HCT116 (cell line): ENCODE measurements around the gene CBX4. TPM values are rescaled to one million over a fixed set of nuclear protein-coding genes. Genes with fewer than 3 reads are reported as not detected.
A peak's percentile ranks its signal among the peaks of the same experiment; 100 is the strongest.

Source experiments
- ATAC-seq: fragments of 200-7000 bp; cut with Tn5 transposase; 2 replicates; pipeline ENCODE4 v1.9.1; 2020; ENCODE audit warnings: mild to moderate bottlenecking, moderate library complexity
- BruUV-seq: library from RNA; stranded (reverse); fragments of 400-500 nt; replicated peaks from 2 replicates; lab custom pipeline; 2021; lab: Mats Ljungman, UMichigan
- CTCF ChIA-PET: fragments of 300-600 bp; sonication (Branson Sonifier 250); formaldehyde crosslinking; loops from one replicate; lab custom pipeline; 2021; ENCODE audit warnings: antibody characterized with exemption; lab: Charles Lee
- POLR2A ChIA-PET: fragments of 300-600, 350-600 bp; sonication (Branson Sonifier 250); formaldehyde crosslinking; loops from one replicate; lab custom pipeline; 2021; ENCODE audit warnings: antibody characterized with exemption; lab: Charles Lee
- RAD21 ChIA-PET, 2 experiments: fragments of 300-600 bp; sonication (Branson Sonifier 250); formaldehyde crosslinking; loops; one replicate each; lab custom pipeline; 2023; ENCODE audit warnings: low total read pairs in 2 of 2; ENCODE audit not compliant: uncharacterized antibody in 2 of 2, unreplicated experiment in 2 of 2, low non-redundant PET in 1 of 2; lab: Charles Lee
- DNase-seq: peaks from one replicate; pipeline ENCODE4 v3.0.0-alpha.2; 2010; ENCODE audit warnings: low read depth, low spot score
- H2AFZ ChIP-seq: fragments of 200-600 bp; shearing (Covaris generic), sonication (generic); 2 replicates; pipeline ENCODE4 v1.6.1; 2017; ENCODE audit warnings: low read depth, mixed run types, mixed read lengths, antibody characterized with exemption, low read length; ENCODE audit not compliant: poor library complexity, severe bottlenecking
- H3K27ac ChIP-seq: 2 replicates; pipeline ENCODE4 v1.5.1; 2012; ENCODE audit warnings: low read depth, low read length
- H3K27me3 ChIP-seq: fragments of 200-600 bp; sonication (generic); 2 replicates; pipeline ENCODE4 v1.6.1; 2016; ENCODE audit warnings: mixed run types, low read length, mixed read lengths; ENCODE audit not compliant: insufficient read depth
- H3K36me3 ChIP-seq, 2 experiments: fragments of 200-500 bp in 1 of 2; fragments of 200-600 bp in 1 of 2; sonication (Bioruptor generic) in 1 of 2; sonication (generic) in 1 of 2; 2 replicates each; pipeline versions ENCODE4 v1.5.1 to v1.6.1; 2014 to 2016; ENCODE audit warnings: low read length in 2 of 2, inconsistent platforms in 1 of 2, mixed read lengths in 1 of 2, mixed run types in 1 of 2; ENCODE audit not compliant: insufficient read depth in 2 of 2, control insufficient read depth in 1 of 2
- H3K4me1 ChIP-seq, 2 experiments: fragments of 200-600 bp in 1 of 2; sonication (generic) in 1 of 2; 2 replicates each; pipeline versions ENCODE4 v1.5.1 to v1.6.1; 2012 to 2017; ENCODE audit warnings: low read length in 2 of 2, inconsistent platforms in 1 of 2, mild to moderate bottlenecking in 1 of 2, mixed read lengths in 1 of 2, mixed run types in 1 of 2, moderate library complexity in 1 of 2; ENCODE audit not compliant: insufficient read depth in 2 of 2, control insufficient read depth in 1 of 2
- H3K4me2 ChIP-seq: fragments of 200-600 bp; sonication (generic); 2 replicates; pipeline ENCODE4 v1.6.1; 2017; ENCODE audit warnings: mixed run types, low read length, mixed read lengths
- H3K4me3 ChIP-seq, 2 experiments: fragments of 200-600 bp in 1 of 2; sonication (generic) in 1 of 2; replicated peaks in 1 of 2; 2 replicates each; pipeline ENCODE4 v1.5.1; 2011 to 2016; ENCODE audit warnings: low read length in 2 of 2, control low read depth in 1 of 2, low read depth in 1 of 2, mild to moderate bottlenecking in 1 of 2, mixed read lengths in 1 of 2, mixed run types in 1 of 2
- H3K79me2 ChIP-seq: fragments of 200-600 bp; sonication (generic); 2 replicates; pipeline ENCODE4 v1.6.1; 2017; ENCODE audit warnings: mild to moderate bottlenecking, mixed run types, low read length, moderate library complexity, mixed read lengths; ENCODE audit not compliant: insufficient read depth
- H3K9ac ChIP-seq: fragments of 200-600 bp; sonication (generic); 2 replicates; pipeline ENCODE4 v1.6.1; 2016; ENCODE audit warnings: low read length, mixed read lengths
- H3K9me2 ChIP-seq: fragments of 200-600 bp; sonication (generic), shearing (Covaris generic); 2 replicates; pipeline ENCODE4 v1.6.1; 2017; ENCODE audit warnings: mixed run types, mild to moderate bottlenecking, moderate library complexity; ENCODE audit not compliant: insufficient read depth
- H3K9me3 ChIP-seq, 2 experiments: fragments of 200-500 bp in 1 of 2; fragments of 200-600 bp in 1 of 2; sonication (Bioruptor generic) in 1 of 2; sonication (generic) in 1 of 2; 2 replicates each; pipeline ENCODE4 v1.6.1; 2014 to 2017; ENCODE audit warnings: low read length in 2 of 2, mixed read lengths in 2 of 2, inconsistent platforms in 1 of 2, low read depth in 1 of 2, mild to moderate bottlenecking in 1 of 2, mixed run types in 1 of 2, moderate library complexity in 1 of 2; ENCODE audit not compliant: control insufficient read depth in 1 of 2, insufficient read depth in 1 of 2
- H4K20me1 ChIP-seq: fragments of 200-600 bp; sonication (generic), shearing (Covaris generic); 2 replicates; pipeline ENCODE4 v1.6.1; 2017; ENCODE audit warnings: mixed run types, mild to moderate bottlenecking, moderate library complexity; ENCODE audit not compliant: insufficient read depth
- SIN3A ChIP-seq: IDR thresholded peaks from 2 replicates; pipeline ENCODE4 v1.6.1; 2012; ENCODE audit warnings: low read depth
- SRF ChIP-seq: IDR thresholded peaks from 2 replicates; pipeline ENCODE4 v1.6.1; 2012; ENCODE audit warnings: low read depth
- TCF7L2 ChIP-seq: IDR thresholded peaks from 2 replicates; pipeline ENCODE4 v1.7.0; 2011; ENCODE audit warnings: borderline replicate concordance, inconsistent platforms; ENCODE audit not compliant: insufficient read depth, insufficient read length; ENCODE audit errors: extremely low read depth
- ZFX ChIP-seq: fragments of 450-650 bp; IDR thresholded peaks from 2 replicates; pipeline ENCODE4 v1.6.1; 2017
- intact Hi-C: fragments of 100-400 bp; cut with micrococcal nuclease; formaldehyde crosslinking; loops from 2 replicates; pipeline ENCODE4 v1.10.0; 2022
- total RNA-seq: library from RNA; stranded (reverse); gene quantifications from one replicate; pipeline ENCODE4 v1.2.1, GENCODE V29; 2021; ENCODE audit not compliant: unreplicated experiment
- TF ChIP-seq, protein P1 (sequence below): IDR thresholded peaks from 2 replicates; pipeline ENCODE4 v1.6.1; 2011; ENCODE audit warnings: mild to moderate bottlenecking, low read length, moderate library complexity; ENCODE audit not compliant: insufficient replicate concordance; ENCODE audit errors: extremely low read depth
- TF ChIP-seq, protein P2 (sequence below): IDR thresholded peaks from 2 replicates; pipeline ENCODE4 v1.6.1; 2012; ENCODE audit warnings: low read depth
- TF ChIP-seq, protein P3 (sequence below), 3 experiments: fragments of 200-600 bp in 1 of 3; sonication (generic) in 1 of 3; IDR thresholded peaks in 2 of 3; conservative IDR thresholded peaks in 1 of 3; 2 replicates each; pipeline ENCODE4 v1.5.1; 2012 to 2017; ENCODE audit warnings: low read depth in 2 of 3, low read length in 2 of 3, antibody characterized with exemption in 1 of 3, borderline replicate concordance in 1 of 3, control low read depth in 1 of 3, mild to moderate bottlenecking in 1 of 3, mixed read lengths in 1 of 3, mixed run types in 1 of 3, moderate library complexity in 1 of 3; ENCODE audit not compliant: insufficient read depth in 1 of 3

Gene CBX4
- total RNA-seq, 1 experiment from 2014 or later: 60.9 TPM

DNA sequence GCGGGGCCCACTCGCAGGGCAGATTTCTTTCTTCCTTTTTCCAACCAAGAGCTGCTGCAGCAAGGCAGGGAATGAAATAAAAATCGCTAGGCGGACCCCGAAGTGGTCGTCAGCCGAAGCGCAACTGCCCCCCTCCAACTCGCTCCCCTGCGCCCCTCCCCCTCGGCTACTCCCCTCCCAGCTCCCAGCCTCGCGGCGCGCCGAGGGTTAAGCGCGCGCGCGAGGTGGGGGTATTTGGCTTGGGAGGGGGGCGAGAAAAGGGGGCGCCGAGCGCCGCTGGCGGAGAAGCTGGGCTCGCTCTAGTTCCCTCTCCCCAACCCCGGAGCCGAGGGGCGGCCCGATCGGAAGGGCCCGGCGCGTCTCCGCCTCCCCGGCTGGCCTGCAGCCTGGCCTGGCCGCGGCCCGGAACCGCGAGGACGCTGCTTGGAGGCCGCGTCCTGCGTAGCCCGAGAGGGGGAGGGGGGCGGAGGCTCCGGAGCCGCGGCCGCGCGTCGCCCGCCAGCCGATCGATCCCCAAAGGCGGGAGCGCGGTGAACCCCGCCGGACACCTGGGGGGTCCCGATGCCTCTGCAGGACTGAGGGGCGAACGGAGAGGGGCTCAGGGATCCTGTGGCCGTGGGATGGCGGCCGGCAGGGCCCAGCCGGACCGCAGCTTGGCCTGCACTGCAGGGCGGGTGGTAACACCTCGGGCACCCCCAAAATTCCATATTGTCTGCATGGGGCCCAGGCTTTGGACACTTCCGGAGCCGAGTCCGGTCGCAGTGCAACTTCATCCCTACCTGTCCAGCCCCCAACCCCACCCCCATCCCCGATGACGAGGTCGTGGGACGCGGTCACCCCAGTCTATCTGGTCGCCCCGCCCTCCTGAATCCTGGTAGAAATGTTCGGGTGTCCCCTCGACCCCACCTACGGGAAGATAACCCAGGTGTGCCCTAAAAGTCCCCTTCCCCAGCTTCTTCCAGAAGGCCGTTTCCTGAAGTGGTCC lies 4.9 kb upstream of the CBX4 start:
- peak overlapping the region; percentile 83 for H3K4me2 ChIP-seq
- no peak overlapping the region for H3K27ac ChIP-seq
- peak overlapping the region in 1 of 2 experiments; percentile 49; a peak in 1 of 4 replicates for H3K4me3 ChIP-seq
- H2AFZ ChIP-seq: no peak overlapping the region
- H3K9me3 ChIP-seq: no peaks in the 10 kb centered on the region
- H3K36me3 ChIP-seq: no peaks in the 10 kb centered on the region
- CTCF ChIA-PET: interaction anchor here (0.6 to 2.7 kb wide), 12 partner anchors 8 to 128 kb away, joined by 3 to 16 read pairs (median 4); partner anchors contain the start of gene CBX8
- no peaks in the 10 kb centered on the region for H3K79me2 ChIP-seq
- H3K4me1 ChIP-seq: peaks cover 20 to 36% of the 10 kb centered on the region in 2 experiments
- DNase-seq: no peak
- RAD21 ChIA-PET: interaction anchor here in 1 of 2 experiments (1.1 kb wide), 1 partner anchor 147 kb away, joined by 5 read pairs; no protein-coding TSS in a partner anchor
- no TSS peak for BruUV-seq
- no peaks in the 10 kb centered on the region for H3K9me2 ChIP-seq
- H4K20me1 ChIP-seq: no peaks in the 10 kb centered on the region
- POLR2A ChIA-PET: interaction anchor here (0.6 to 0.7 kb wide), 3 partner anchors 8 to 135 kb away, joined by 4 to 7 read pairs (median 5); no protein-coding TSS in a partner anchor
- ATAC-seq: peak; percentile 3
- intact Hi-C loops: no loop called here
- no peaks in the 10 kb centered on the region for H3K27me3 ChIP-seq
- TF ChIP-seq SIN3A: no peak
- TF ChIP-seq, protein P1, sequence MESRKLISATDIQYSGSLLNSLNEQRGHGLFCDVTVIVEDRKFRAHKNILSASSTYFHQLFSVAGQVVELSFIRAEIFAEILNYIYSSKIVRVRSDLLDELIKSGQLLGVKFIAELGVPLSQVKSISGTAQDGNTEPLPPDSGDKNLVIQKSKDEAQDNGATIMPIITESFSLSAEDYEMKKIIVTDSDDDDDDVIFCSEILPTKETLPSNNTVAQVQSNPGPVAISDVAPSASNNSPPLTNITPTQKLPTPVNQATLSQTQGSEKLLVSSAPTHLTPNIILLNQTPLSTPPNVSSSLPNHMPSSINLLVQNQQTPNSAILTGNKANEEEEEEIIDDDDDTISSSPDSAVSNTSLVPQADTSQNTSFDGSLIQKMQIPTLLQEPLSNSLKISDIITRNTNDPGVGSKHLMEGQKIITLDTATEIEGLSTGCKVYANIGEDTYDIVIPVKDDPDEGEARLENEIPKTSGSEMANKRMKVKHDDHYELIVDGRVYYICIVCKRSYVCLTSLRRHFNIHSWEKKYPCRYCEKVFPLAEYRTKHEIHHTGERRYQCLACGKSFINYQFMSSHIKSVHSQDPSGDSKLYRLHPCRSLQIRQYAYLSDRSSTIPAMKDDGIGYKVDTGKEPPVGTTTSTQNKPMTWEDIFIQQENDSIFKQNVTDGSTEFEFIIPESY: no peak
- peak overlapping the region; percentile 56; the same call in 1 of the 2 replicates for H3K9ac ChIP-seq

- Histone ChIP-seq H3K27ac (no peak overlapping the region), H3K4me1 (peaks cover 20 to 34% of the 10 kb centered on the region in 2 experiments), H3K79me2 (peaks cover 2% of the 10 kb centered on the region), H3K36me3 (no peaks in the 10 kb centered on the region), H3K9me2 (no peaks in the 10 kb centered on the region), H3K4me2 (no peak overlapping the region), H3K9ac (no peak overlapping the region), H2AFZ (no peak overlapping the region), H3K9me3 (no peaks in the 10 kb centered on the region), H4K20me1 (no peaks in the 10 kb centered on the region; the same call in 1 of the 2 replicates), H3K27me3 (no peaks in the 10 kb centered on the region), H3K4me3 (no peak overlapping the region)
- no TSS peak for BruUV-seq
- ATAC-seq: no peak
- CTCF ChIA-PET: no interaction called here
- no peak for DNase-seq
- RAD21 ChIA-PET: no interaction called here
- POLR2A ChIA-PET: no interaction called here
- intact Hi-C loops: no loop called here
- TF ChIP-seq SRF: no peak
- TF ChIP-seq TCF7L2: no peak
- no peak for TF ChIP-seq ZFX
- TF ChIP-seq, protein P2, sequence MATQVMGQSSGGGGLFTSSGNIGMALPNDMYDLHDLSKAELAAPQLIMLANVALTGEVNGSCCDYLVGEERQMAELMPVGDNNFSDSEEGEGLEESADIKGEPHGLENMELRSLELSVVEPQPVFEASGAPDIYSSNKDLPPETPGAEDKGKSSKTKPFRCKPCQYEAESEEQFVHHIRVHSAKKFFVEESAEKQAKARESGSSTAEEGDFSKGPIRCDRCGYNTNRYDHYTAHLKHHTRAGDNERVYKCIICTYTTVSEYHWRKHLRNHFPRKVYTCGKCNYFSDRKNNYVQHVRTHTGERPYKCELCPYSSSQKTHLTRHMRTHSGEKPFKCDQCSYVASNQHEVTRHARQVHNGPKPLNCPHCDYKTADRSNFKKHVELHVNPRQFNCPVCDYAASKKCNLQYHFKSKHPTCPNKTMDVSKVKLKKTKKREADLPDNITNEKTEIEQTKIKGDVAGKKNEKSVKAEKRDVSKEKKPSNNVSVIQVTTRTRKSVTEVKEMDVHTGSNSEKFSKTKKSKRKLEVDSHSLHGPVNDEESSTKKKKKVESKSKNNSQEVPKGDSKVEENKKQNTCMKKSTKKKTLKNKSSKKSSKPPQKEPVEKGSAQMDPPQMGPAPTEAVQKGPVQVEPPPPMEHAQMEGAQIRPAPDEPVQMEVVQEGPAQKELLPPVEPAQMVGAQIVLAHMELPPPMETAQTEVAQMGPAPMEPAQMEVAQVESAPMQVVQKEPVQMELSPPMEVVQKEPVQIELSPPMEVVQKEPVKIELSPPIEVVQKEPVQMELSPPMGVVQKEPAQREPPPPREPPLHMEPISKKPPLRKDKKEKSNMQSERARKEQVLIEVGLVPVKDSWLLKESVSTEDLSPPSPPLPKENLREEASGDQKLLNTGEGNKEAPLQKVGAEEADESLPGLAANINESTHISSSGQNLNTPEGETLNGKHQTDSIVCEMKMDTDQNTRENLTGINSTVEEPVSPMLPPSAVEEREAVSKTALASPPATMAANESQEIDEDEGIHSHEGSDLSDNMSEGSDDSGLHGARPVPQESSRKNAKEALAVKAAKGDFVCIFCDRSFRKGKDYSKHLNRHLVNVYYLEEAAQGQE: no peak
- TF ChIP-seq, protein P3, sequence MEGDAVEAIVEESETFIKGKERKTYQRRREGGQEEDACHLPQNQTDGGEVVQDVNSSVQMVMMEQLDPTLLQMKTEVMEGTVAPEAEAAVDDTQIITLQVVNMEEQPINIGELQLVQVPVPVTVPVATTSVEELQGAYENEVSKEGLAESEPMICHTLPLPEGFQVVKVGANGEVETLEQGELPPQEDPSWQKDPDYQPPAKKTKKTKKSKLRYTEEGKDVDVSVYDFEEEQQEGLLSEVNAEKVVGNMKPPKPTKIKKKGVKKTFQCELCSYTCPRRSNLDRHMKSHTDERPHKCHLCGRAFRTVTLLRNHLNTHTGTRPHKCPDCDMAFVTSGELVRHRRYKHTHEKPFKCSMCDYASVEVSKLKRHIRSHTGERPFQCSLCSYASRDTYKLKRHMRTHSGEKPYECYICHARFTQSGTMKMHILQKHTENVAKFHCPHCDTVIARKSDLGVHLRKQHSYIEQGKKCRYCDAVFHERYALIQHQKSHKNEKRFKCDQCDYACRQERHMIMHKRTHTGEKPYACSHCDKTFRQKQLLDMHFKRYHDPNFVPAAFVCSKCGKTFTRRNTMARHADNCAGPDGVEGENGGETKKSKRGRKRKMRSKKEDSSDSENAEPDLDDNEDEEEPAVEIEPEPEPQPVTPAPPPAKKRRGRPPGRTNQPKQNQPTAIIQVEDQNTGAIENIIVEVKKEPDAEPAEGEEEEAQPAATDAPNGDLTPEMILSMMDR (IDR thresholded peaks at IDR 0.05 in 2 of 3, conservative IDR thresholded peaks at IDR 0.05 in 1 of 3; ENCODE audit: borderline replicate concordance in 1 of 3, insufficient read depth in 1 of 3, low read depth in 2 of 3, low read length in 2 of 3): no peak
Observed at GRCh38 chr17:79843474-79843815, 4.2 kb upstream of the CBX4 start.
